HPDE6-E6E7 (cell line): Measurements from ENCODE around the gene NFIX.

Experiments used
- DNase-seq: peaks from one replicate; pipeline ENCODE4 v3.0.0; 2011; ENCODE audit warnings: missing footprints; ENCODE audit errors: extremely low spot score

NFIX gene

GRCh38 chr19:13091400-13092157, 96.3 kb downstream of the NFIX start:
- no peak for DNase-seq

GRCh38 chr19:13092158-13092543, 96.9 kb downstream of the NFIX start:
- DNase-seq, result no peak

- no peak for DNase-seq
Observed at GRCh38 chr19:13092606-13093235, 97.4 kb downstream of the NFIX start.

GRCh38 chr19:13093407-13094105, 98.3 kb downstream of the NFIX start:
- peak; percentile 68 for DNase-seq

GRCh38 chr19:13094106-13094504, 98.8 kb downstream of the NFIX start:
- DNase-seq, result no peak

GRCh38 chr19:13094771-13095392, 99.6 kb downstream of the NFIX start:
- DNase-seq, result no peak

- no peak for DNase-seq
Observed at GRCh38 chr19:13095393-13095784, 100.1 kb downstream of the NFIX start.

- no peak for DNase-seq
Observed at GRCh38 chr19:13095934-13096927, 101.0 kb downstream of the NFIX start.

GRCh38 chr19:13097033-13097462, 101.8 kb downstream of the NFIX start:
- DNase-seq, result no peak

GRCh38 chr19:13097463-13098258, 102.4 kb downstream of the NFIX start:
- DNase-seq, result no peak

- DNase-seq, result no peak
Observed at GRCh38 chr19:13098277-13099072, 103.2 kb downstream of the NFIX start.

- DNase-seq, result no peak
Observed at GRCh38 chr19:13099073-13099999, 104.1 kb downstream of the NFIX start.

- no peak for DNase-seq
Observed at GRCh38 chr19:13100031-13100588, 104.8 kb downstream of the NFIX start.

GRCh38 chr19:13100841-13101589, 105.7 kb downstream of the NFIX start:
- no peak for DNase-seq

GRCh38 chr19:13101590-13102415, 106.5 kb downstream of the NFIX start:
- DNase-seq, result no peak

- no peak for DNase-seq
Observed at GRCh38 chr19:13102416-13102665, 107.1 kb downstream of the NFIX start.
